GM23248 (cell line): ENCODE data around the gene CTNNA3. TPM values are rescaled to one million over a fixed set of nuclear protein-coding genes. Genes with fewer than 3 reads are reported as not detected.
"Not testable (repeated sequence)": the region's sequence is repeated elsewhere in the genome, so short reads cannot be mapped to it uniquely, and the experiment has no call there.

Source experiments
- DNase-seq: peaks from one replicate; pipeline ENCODE4 v3.0.0-alpha.2; 2015
- H2AFZ ChIP-seq: fragments of 200-600 bp; sonication (generic); 2 replicates; pipeline ENCODE4 v1.6.1; 2016; ENCODE audit warnings: antibody characterized with exemption
- H3F3A ChIP-seq: fragments of 200-600 bp; sonication (generic); 2 replicates; pipeline ENCODE4 v1.6.1; 2016; ENCODE audit warnings: mild to moderate bottlenecking, antibody characterized with exemption, mixed run types; ENCODE audit not compliant: insufficient read depth
- H3K27ac ChIP-seq: fragments of 200-600 bp; sonication (generic); 2 replicates; pipeline ENCODE4 v1.5.1; 2016; ENCODE audit warnings: mild to moderate bottlenecking
- H3K27me3 ChIP-seq: fragments of 200-600 bp; sonication (generic); replicated peaks from 2 replicates; pipeline ENCODE4 v1.6.1; 2016; ENCODE audit warnings: mild to moderate bottlenecking; ENCODE audit not compliant: insufficient read depth
- H3K36me3 ChIP-seq: fragments of 200-600 bp; sonication (generic); 2 replicates; pipeline ENCODE4 v1.6.1; 2016; ENCODE audit warnings: low read depth, mild to moderate bottlenecking
- H3K4me1 ChIP-seq: fragments of 200-600 bp; sonication (generic); 2 replicates; pipeline ENCODE4 v1.6.1; 2016; ENCODE audit warnings: mild to moderate bottlenecking; ENCODE audit not compliant: insufficient read depth
- H3K4me2 ChIP-seq: fragments of 200-600 bp; sonication (generic); one replicate; pipeline ENCODE4 v1.6.1; 2016; ENCODE audit warnings: mild to moderate bottlenecking; ENCODE audit not compliant: unreplicated experiment
- H3K4me3 ChIP-seq: fragments of 200-600 bp; sonication (generic); 2 replicates; pipeline ENCODE4 v1.5.1; 2016; ENCODE audit warnings: mild to moderate bottlenecking
- H3K79me2 ChIP-seq: fragments of 200-600 bp; sonication (generic); 2 replicates; pipeline ENCODE4 v1.6.1; 2016; ENCODE audit warnings: mild to moderate bottlenecking; ENCODE audit not compliant: insufficient read depth
- H3K9ac ChIP-seq: fragments of 200-600 bp; sonication (generic); 2 replicates; pipeline ENCODE4 v1.6.1; 2016; ENCODE audit warnings: mild to moderate bottlenecking
- H3K9me2 ChIP-seq: fragments of 200-600 bp; sonication (generic); 2 replicates; pipeline ENCODE4 v1.6.1; 2016; ENCODE audit warnings: mixed run types, mild to moderate bottlenecking, moderate library complexity; ENCODE audit not compliant: insufficient read depth
- H3K9me3 ChIP-seq: fragments of 200-600 bp; sonication (generic); one replicate; pipeline ENCODE4 v1.6.1; 2017; ENCODE audit warnings: low read depth
- H4K20me1 ChIP-seq: fragments of 200-600 bp; sonication (generic); 2 replicates; pipeline ENCODE4 v1.6.0; 2016; ENCODE audit not compliant: insufficient read depth
- EZH2 ChIP-seq: fragments of 200-600 bp; sonication (generic); IDR thresholded peaks from 2 replicates; pipeline ENCODE4 v1.6.1; 2018; ENCODE audit warnings: antibody characterized with exemption, mild to moderate bottlenecking; ENCODE audit not compliant: insufficient read depth, poor library complexity, severe bottlenecking
- EZH2phosphoT487 ChIP-seq: fragments of 200-600 bp; sonication (generic); IDR thresholded peaks from 2 replicates; pipeline ENCODE4 v1.6.1; 2018; ENCODE audit warnings: antibody characterized with exemption, moderate library complexity, mild to moderate bottlenecking, low read depth; ENCODE audit not compliant: insufficient read depth
- WGBS, 2 experiments: methylation state at CpG; one replicate each; pipeline ENCODE4 v1.1.6; 2015 to 2017; ENCODE audit warnings: low lambda C conversion rate in 2 of 2, low coverage in 1 of 2; ENCODE audit errors: missing lambda C conversion rate in 2 of 2; 5-methylcytosine and 5-hydroxymethylcytosine counted together
- in situ Hi-C: fragments of 300-500 bp; cut with MboI; formaldehyde crosslinking; loops from 2 replicates; pipeline ENCODE4 v1.15.0; 2020
- polyA plus RNA-seq: library from polyadenylated mRNA; unstranded; fragments of >200 nt; fragmentation: Nextera tagmentation; extraction: Ambion mirVana; gene quantifications from 2 replicates; pipeline ENCODE4 v1.2.1, GENCODE V29; 2016
- total RNA-seq: library from RNA; depleted of rRNA; stranded (reverse); fragments of >200 nt; shearing (Covaris generic); gene quantifications from 2 replicates; pipeline ENCODE4 v1.2.3, GENCODE V29; 2014

The CTNNA3 gene
- total and polyA plus RNA-seq, 2 experiments from 2014 or later: not detected

DNA sequence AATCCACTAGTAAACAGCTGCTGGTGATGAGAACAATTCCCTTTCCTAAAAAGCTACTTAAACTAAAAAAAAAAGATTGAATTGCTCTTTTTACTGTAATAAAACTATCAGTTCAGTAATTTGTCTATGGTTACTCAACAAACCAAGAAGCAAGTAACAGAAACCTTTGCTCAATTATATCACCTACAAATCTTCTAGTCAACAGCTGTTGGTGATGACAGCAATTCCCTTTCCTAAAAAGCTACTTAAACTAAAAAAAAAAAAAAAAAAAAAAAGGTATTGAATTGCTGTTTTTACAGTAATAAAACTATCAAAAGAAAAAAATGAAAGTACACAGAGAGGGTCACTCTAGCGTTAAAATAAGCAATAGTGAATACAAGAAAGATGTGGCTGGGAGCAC lies 158.1 kb downstream of the CTNNA3 start:
- H3K36me3 ChIP-seq: no peaks in the 10 kb centered on the region
- no peak overlapping the region for H3K4me2 ChIP-seq
- H3K4me1 ChIP-seq: no peaks in the 10 kb centered on the region
- no peaks in the 10 kb centered on the region for H4K20me1 ChIP-seq
- no peaks in the 10 kb centered on the region for H3K9me2 ChIP-seq
- no peak overlapping the region for H2AFZ ChIP-seq
- TF ChIP-seq EZH2phosphoT487 (no peak), EZH2 (no peak)
- H3F3A ChIP-seq: no peaks in the 10 kb centered on the region
- H3K9ac ChIP-seq: no peak overlapping the region
- 8% methylated on average over 1 of the region's 1 CpG for WGBS, 2 experiments
- no peak for DNase-seq
- no peaks in the 10 kb centered on the region for H3K79me2 ChIP-seq
- H3K27me3 ChIP-seq: no peaks in the 10 kb centered on the region; the same call in 1 of the 2 replicates
- no peak overlapping the region for H3K27ac ChIP-seq
- in situ Hi-C loops: no loop called here
- no peaks in the 10 kb centered on the region for H3K9me3 ChIP-seq
- H3K4me3 ChIP-seq: no peak overlapping the region

DNA sequence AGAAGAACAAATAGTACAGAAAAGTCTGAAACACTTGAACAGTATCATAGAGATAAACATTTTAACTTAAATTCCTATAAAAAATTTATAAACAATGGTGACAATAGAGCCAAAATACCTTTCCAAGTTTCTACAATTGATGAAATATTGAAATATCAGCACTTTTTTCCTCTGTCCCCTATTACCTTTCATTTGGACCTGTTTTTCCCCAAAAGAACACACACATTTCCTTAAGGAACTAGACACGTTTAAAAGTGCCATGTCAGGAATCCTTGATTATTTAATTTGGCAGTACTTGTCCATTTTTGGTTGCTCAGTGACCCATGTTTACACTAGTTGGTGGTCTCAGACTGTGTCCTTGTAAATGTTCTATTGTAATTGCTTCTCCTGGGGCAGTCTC lies 162.6 kb downstream of the CTNNA3 start:
- Histone ChIP-seq H3K4me1 (no peaks in the 10 kb centered on the region), H3K4me3 (no peak overlapping the region), H3K9me2 (no peaks in the 10 kb centered on the region), H4K20me1 (no peaks in the 10 kb centered on the region), H3K27me3 (no peaks in the 10 kb centered on the region; the same call in 1 of the 2 replicates), H3K27ac (no peak overlapping the region), H3K9ac (no peak overlapping the region), H3F3A (no peaks in the 10 kb centered on the region), H3K79me2 (no peaks in the 10 kb centered on the region), H3K4me2 (no peak overlapping the region), H3K9me3 (no peaks in the 10 kb centered on the region), H2AFZ (no peak overlapping the region), H3K36me3 (no peaks in the 10 kb centered on the region)
- TF ChIP-seq EZH2phosphoT487: no peak
- TF ChIP-seq EZH2: no peak
- WGBS, 2 experiments: 4 to 5% methylated on average over 1 of the region's 1 CpG
- no peak for DNase-seq
- in situ Hi-C loops: no loop called here

DNA sequence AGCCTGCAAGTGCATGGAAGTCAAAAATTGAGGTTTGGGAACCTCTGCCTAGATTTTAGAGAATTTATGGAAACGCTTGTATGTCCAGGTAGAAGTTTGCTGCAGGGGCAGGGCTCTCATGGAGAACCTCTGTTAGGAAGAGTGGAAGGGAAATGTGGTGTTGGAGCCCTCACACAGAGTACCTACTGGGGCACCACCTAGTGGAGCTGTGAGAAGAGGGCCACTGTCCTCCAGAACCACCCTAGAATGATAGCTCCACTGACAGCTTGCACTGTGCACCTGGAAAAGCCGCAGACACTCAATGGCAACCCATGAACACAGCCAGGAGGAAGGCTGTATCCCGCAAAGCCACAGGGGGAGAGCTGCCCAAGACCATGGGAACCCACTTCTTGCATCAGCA lies 165.0 kb downstream of the CTNNA3 start:
- H3F3A ChIP-seq, H4K20me1 ChIP-seq, H2AFZ ChIP-seq, DNase-seq, H3K27ac ChIP-seq, H3K4me1 ChIP-seq, H3K4me2 ChIP-seq, H3K27me3 ChIP-seq, H3K9me2 ChIP-seq, H3K9ac ChIP-seq, H3K4me3 ChIP-seq, H3K79me2 ChIP-seq, H3K9me3 ChIP-seq, in situ Hi-C loops, H3K36me3 ChIP-seq: not testable (repeated sequence)
- WGBS, 2 experiments: 10 to 12% methylated on average over 3 of the region's 3 CpGs

DNA sequence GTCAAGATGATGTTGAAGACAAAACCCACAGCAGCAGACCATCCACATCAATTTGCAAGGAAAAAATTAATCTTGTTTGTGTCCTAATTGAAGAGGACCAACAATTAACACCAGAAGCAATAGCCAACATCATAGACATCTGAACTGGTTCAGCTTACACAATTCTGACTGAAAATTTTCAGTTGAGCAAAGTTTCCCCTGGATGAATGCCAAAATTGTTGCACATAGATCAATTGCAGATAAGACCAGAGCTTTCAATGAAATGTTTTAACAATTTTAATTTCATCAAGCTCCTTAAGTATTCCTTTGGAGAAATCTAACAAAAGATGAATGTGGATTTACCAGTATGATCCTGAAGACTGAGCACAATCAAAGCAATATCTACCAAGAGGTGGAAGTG lies 168.6 kb downstream of the CTNNA3 start:
- Histone ChIP-seq H4K20me1 (no peaks in the 10 kb centered on the region), H3K4me2 (no peak overlapping the region)
- in situ Hi-C loops: no loop called here

DNA sequence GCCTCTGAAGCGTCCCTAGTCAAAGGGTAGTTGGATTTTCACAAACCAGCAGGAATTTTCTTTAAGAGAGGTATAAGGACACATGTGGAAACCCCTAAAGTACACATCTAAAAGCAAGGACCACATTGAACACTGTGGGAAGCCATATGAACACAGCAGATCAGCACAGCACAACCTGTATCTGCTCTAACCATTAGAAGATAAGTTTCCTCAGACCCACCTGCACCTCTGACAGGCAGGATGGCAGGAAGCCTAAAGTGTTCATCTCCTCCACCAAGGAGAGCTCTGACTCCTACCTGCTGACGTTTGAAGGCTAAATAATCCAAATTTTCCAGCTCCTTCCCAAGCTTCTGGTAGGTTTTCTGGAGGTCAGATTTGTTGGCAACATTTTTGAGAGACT lies 174.4 kb downstream of the CTNNA3 start:
- TF ChIP-seq EZH2 (no peak), EZH2phosphoT487 (no peak)
- Histone ChIP-seq H3K4me2 (no peak overlapping the region), H3K36me3 (no peaks in the 10 kb centered on the region), H3K9ac (no peak overlapping the region), H3K9me2 (no peaks in the 10 kb centered on the region), H3K27ac (no peak overlapping the region), H4K20me1 (no peaks in the 10 kb centered on the region), H3K9me3 (no peaks in the 10 kb centered on the region), H3K4me3 (no peak overlapping the region), H3K4me1 (no peaks in the 10 kb centered on the region), H3K27me3 (no peaks in the 10 kb centered on the region), H3K79me2 (no peaks in the 10 kb centered on the region), H2AFZ (no peak overlapping the region), H3F3A (no peaks in the 10 kb centered on the region)
- WGBS, 2 experiments: 13 to 15% methylated on average over 2 of the region's 2 CpGs
- no peak for DNase-seq
- in situ Hi-C loops: no loop called here

More for the DNA sequence above, 168.6 kb downstream of the CTNNA3 start:
- Histone ChIP-seq H3K79me2 (no peaks in the 10 kb centered on the region), H3K9me2 (no peaks in the 10 kb centered on the region), H3K9ac (no peak overlapping the region), H2AFZ (no peak overlapping the region), H3F3A (no peaks in the 10 kb centered on the region), H3K9me3 (no peaks in the 10 kb centered on the region), H3K27ac (no peak overlapping the region), H3K27me3 (no peaks in the 10 kb centered on the region), H3K36me3 (no peaks in the 10 kb centered on the region), H3K4me3 (no peak overlapping the region), H3K4me1 (no peaks in the 10 kb centered on the region)
- DNase-seq: no peak
- TF ChIP-seq EZH2: no peak
- no peak for TF ChIP-seq EZH2phosphoT487
